Right cardiac atrium (tissue), 5 donors: Measurements from ENCODE around the gene SLC9B1. TPM values are rescaled to one million over a fixed set of nuclear protein-coding genes. Genes with fewer than 3 reads are reported as not detected.
"Not testable (repeated sequence)": the region's sequence is repeated elsewhere in the genome, so short reads cannot be mapped to it uniquely, and the experiment has no call there.

Experiments used
- ATAC-seq, 2 donors: fragments of 200-7000 bp; cut with Tn5 transposase; one replicate each; pipeline versions ENCODE4 v1.8.0 to v1.9.1; 2020; ENCODE audit warnings: moderate library complexity in 2 of 2, mild to moderate bottlenecking in 1 of 2
- DNase-seq, 3 donors: peaks; one replicate each; pipeline ENCODE4 v3.0.0-alpha.2; 2020
- H3K27ac ChIP-seq: one replicate; pipeline ENCODE4 v1.5.1; 2013; ENCODE audit warnings: mild to moderate bottlenecking, low read length, control low read depth, moderate library complexity
- H3K27me3 ChIP-seq: one replicate; pipeline ENCODE4 v1.6.1; 2013; ENCODE audit not compliant: control insufficient read depth, insufficient read depth
- H3K4me1 ChIP-seq: one replicate; pipeline ENCODE4 v1.6.1; 2013; ENCODE audit warnings: low read length; ENCODE audit not compliant: control insufficient read depth, insufficient read depth
- H3K4me3 ChIP-seq: one replicate; pipeline ENCODE4 v1.5.1; 2013; ENCODE audit warnings: low read length, control low read depth
- H3K9me3 ChIP-seq: one replicate; pipeline ENCODE4 v1.6.1; 2013; ENCODE audit warnings: low read length; ENCODE audit not compliant: control insufficient read depth
- WGBS: extraction: QIAGEN DNeasy Blood & Tissue Kit; methylation state at CpG from one replicate; pipeline ENCODE4 v1.1.7; 2013; 5-methylcytosine and 5-hydroxymethylcytosine counted together
- intact Hi-C, 4 donors: fragments of 100-400 bp; cut with DNase I; formaldehyde crosslinking; loops; one replicate each; pipeline versions ENCODE4 v1.11.0 to v1.14.0; 2022 to 2023
- polyA plus RNA-seq: library from polyadenylated mRNA; stranded (reverse); fragments of 200-250 nt; gene quantifications from one replicate; pipeline ENCODE4 v1.2.3, GENCODE V29; 2013
- total RNA-seq, 4 donors: library from RNA; stranded (reverse); fragmentation: NEBNext Ultra II Directional; extraction: Animal tissue kit (Norgen Biotek cat#: 25700); gene quantifications; one replicate each; pipeline ENCODE4 v1.2.1, GENCODE V29; 2021
- donor health status: healthy with polysubstance abuse.
- donor health status: DM: no; HTN: yes; CAD: no.
- donor health status: DM: no; HTN: no; CAD: no.
- donor health status: DM: no; HTN: yes; CAD: no; lungs with severe emphysema.
- donor health status: DM: yes; HTN: yes; CAD: no.

SLC9B1 gene
- total and polyA plus RNA-seq, 5 donors, result 0.27 to 1.8 (median 0.94) TPM

- no peak for ATAC-seq
- no peak for DNase-seq
- H3K9me3 ChIP-seq, result no peaks in the 10 kb centered on the region
- H3K4me3 ChIP-seq, result no peak overlapping the region
- no peaks in the 10 kb centered on the region for H3K4me1 ChIP-seq
- no peaks in the 10 kb centered on the region for H3K27me3 ChIP-seq
- WGBS, result 92% methylated on average over 2 of the region's 2 CpGs
- intact Hi-C loops, result no loop called here
- H3K27ac ChIP-seq, result no peak overlapping the region
These were observed 83.8 kb downstream of the SLC9B1 start for GRCh38 chr4:102935716-102936115.

GRCh38 chr4:102919697-102920096 lies 99.8 kb downstream of the SLC9B1 start:
- H3K27ac ChIP-seq, H3K9me3 ChIP-seq, H3K4me3 ChIP-seq, H3K4me1 ChIP-seq, H3K27me3 ChIP-seq, ATAC-seq, intact Hi-C loops: not testable (repeated sequence)
- 84% methylated on average over 8 of the region's 8 CpGs for WGBS
- peak in 1 of 3 donors; percentile 44 for DNase-seq

- intact Hi-C loops, result no loop called here
- ATAC-seq (no peak), DNase-seq (no peak)
- Histone ChIP-seq H3K4me1 (no peaks in the 10 kb centered on the region), H3K9me3 (no peaks in the 10 kb centered on the region), H3K27me3 (no peaks in the 10 kb centered on the region), H3K4me3 (no peak overlapping the region), H3K27ac (no peak overlapping the region)
- 83% methylated on average over 3 of the region's 3 CpGs for WGBS
These were observed 100.6 kb downstream of the SLC9B1 start for GRCh38 chr4:102918859-102919258.

- intact Hi-C loops, result no loop called here
- Histone ChIP-seq H3K4me3 (no peak overlapping the region), H3K4me1 (no peaks in the 10 kb centered on the region), H3K27me3 (no peaks in the 10 kb centered on the region), H3K9me3 (no peaks in the 10 kb centered on the region), H3K27ac (no peak overlapping the region)
- ATAC-seq, result no peak
- DNase-seq, result no peak
- WGBS, result 63% methylated on average over 2 of the region's 2 CpGs
These were observed 117.7 kb downstream of the SLC9B1 start for GRCh38 chr4:102901804-102902203.

GRCh38 chr4:102897610-102898009 lies 121.9 kb downstream of the SLC9B1 start:
- H3K4me1 ChIP-seq, ATAC-seq, H3K27me3 ChIP-seq, H3K27ac ChIP-seq, intact Hi-C loops, H3K9me3 ChIP-seq, DNase-seq, H3K4me3 ChIP-seq: not testable (repeated sequence)
- WGBS, result 77% methylated on average over 3 of the region's 3 CpGs

GRCh38 chr4:102896547-102896946 lies 123.0 kb downstream of the SLC9B1 start:
- H3K4me3 ChIP-seq, DNase-seq, H3K4me1 ChIP-seq, H3K27me3 ChIP-seq, intact Hi-C loops, H3K9me3 ChIP-seq, ATAC-seq, H3K27ac ChIP-seq: not testable (repeated sequence)
- WGBS, result 94% methylated on average over 5 of the region's 5 CpGs

GRCh38 chr4:102889866-102890265 lies 129.6 kb downstream of the SLC9B1 start:
- H3K9me3 ChIP-seq, ATAC-seq, H3K27ac ChIP-seq, intact Hi-C loops, DNase-seq, H3K4me3 ChIP-seq, H3K27me3 ChIP-seq, H3K4me1 ChIP-seq: not testable (repeated sequence)
- WGBS, result 95% methylated on average over 3 of the region's 3 CpGs

GRCh38 chr4:102888570-102888969 lies 130.9 kb downstream of the SLC9B1 start:
- 85% methylated on average over 2 of the region's 2 CpGs for WGBS
- H3K9me3 ChIP-seq, ATAC-seq, DNase-seq, H3K4me3 ChIP-seq, H3K27ac ChIP-seq, H3K4me1 ChIP-seq, H3K27me3 ChIP-seq, intact Hi-C loops: not testable (repeated sequence)

- DNase-seq (no peak), ATAC-seq (no peak)
- intact Hi-C loops, result no loop called here
- Histone ChIP-seq H3K27ac (no peak overlapping the region), H3K4me1 (no peaks in the 10 kb centered on the region), H3K4me3 (no peak overlapping the region), H3K27me3 (no peaks in the 10 kb centered on the region), H3K9me3 (no peaks in the 10 kb centered on the region)
- 94% methylated on average over 2 of the region's 2 CpGs for WGBS
These were observed 136.2 kb downstream of the SLC9B1 start for GRCh38 chr4:102883278-102883677.

GRCh38 chr4:102881343-102881742 lies 138.2 kb downstream of the SLC9B1 start:
- Histone ChIP-seq H3K27me3 (no peaks in the 10 kb centered on the region), H3K27ac (no peak overlapping the region), H3K4me1 (no peaks in the 10 kb centered on the region), H3K4me3 (no peak overlapping the region), H3K9me3 (no peaks in the 10 kb centered on the region)
- intact Hi-C loops, result no loop called here
- WGBS, result 93% methylated on average over 1 of the region's 1 CpG
- ATAC-seq (no peak), DNase-seq (no peak)

- intact Hi-C loops, result no loop called here
- Histone ChIP-seq H3K4me1 (no peaks in the 10 kb centered on the region), H3K27me3 (no peaks in the 10 kb centered on the region), H3K9me3 (no peaks in the 10 kb centered on the region), H3K27ac (no peak overlapping the region), H3K4me3 (no peak overlapping the region)
- 87% methylated on average over 3 of the region's 3 CpGs for WGBS
- DNase-seq (no peak), ATAC-seq (no peak)
These were observed 140.6 kb downstream of the SLC9B1 start for GRCh38 chr4:102878901-102879300.

- H3K4me3 ChIP-seq, ATAC-seq, intact Hi-C loops, H3K4me1 ChIP-seq, H3K27ac ChIP-seq, H3K9me3 ChIP-seq, H3K27me3 ChIP-seq: not testable (repeated sequence)
- DNase-seq, result peak in 1 of 3 donors; percentile 24
- WGBS, result 65% methylated on average over 4 of the region's 4 CpGs
These were observed 141.2 kb downstream of the SLC9B1 start for GRCh38 chr4:102878349-102878748.
